Activated CD8-positive, alpha-beta T cell treated with anti-CD3 and anti-CD28 coated beads for 36 hours (primary cell): Measurements from ENCODE around the gene FBP1. TPM values are rescaled to one million over a fixed set of nuclear protein-coding genes. Genes with fewer than 3 reads are reported as not detected.

Experiments used
- ATAC-seq: fragments of 200-7000 bp; cut with Tn5 transposase; one replicate; pipeline ENCODE4 v1.10.0; 2021; ENCODE audit warnings: mild to moderate bottlenecking, moderate library complexity
- CTCF ChIA-PET: fragments of 350-600 bp; sonication (Branson Sonifier 250); formaldehyde crosslinking; loops from one replicate; lab custom pipeline; 2021; ENCODE audit warnings: antibody characterized with exemption; lab: Charles Lee
- POLR2A ChIA-PET: fragments of 350-600 bp; sonication (Branson Sonifier 250); formaldehyde crosslinking; loops from one replicate; lab custom pipeline; 2021; ENCODE audit warnings: antibody characterized with exemption; lab: Charles Lee
- DNase-seq: peaks from one replicate; pipeline ENCODE4 v3.0.0-alpha.2; 2020
- H3K27ac Mint-ChIP-seq: one replicate; pipeline ENCODE4 v1.8.0; 2021; ENCODE audit warnings: mild to moderate bottlenecking, mixed read lengths
- H3K27me3 Mint-ChIP-seq: one replicate; pipeline ENCODE4 v1.8.0; 2021; ENCODE audit warnings: mixed read lengths
- H3K36me3 Mint-ChIP-seq: one replicate; pipeline ENCODE4 v1.8.0; 2021; ENCODE audit warnings: low read depth, mixed read lengths
- H3K4me1 Mint-ChIP-seq: one replicate; pipeline ENCODE4 v1.8.0; 2021; ENCODE audit warnings: low read depth, mixed read lengths
- H3K4me3 Mint-ChIP-seq: one replicate; pipeline ENCODE4 v1.8.0; 2021; ENCODE audit warnings: mild to moderate bottlenecking, moderate library complexity, mixed read lengths
- H3K9me3 Mint-ChIP-seq: one replicate; pipeline ENCODE4 v1.8.0; 2021; ENCODE audit warnings: mixed read lengths
- CTCF ChIP-seq: fragments of 200-600 bp; IDR thresholded peaks from one replicate; pipeline ENCODE4 v1.8.0; 2022; ENCODE audit warnings: antibody characterized with exemption, mild to moderate bottlenecking
- intact Hi-C: fragments of 100-400 bp; cut with micrococcal nuclease; formaldehyde crosslinking; loops from one replicate; pipeline ENCODE4 v1.10.0; 2022
- total RNA-seq, 2 experiments: library from RNA; stranded (reverse); gene quantifications; one replicate each; pipeline ENCODE4 v1.2.3, GENCODE V29; 2021

Gene FBP1
- 1 to 10 TPM; 1.2 to 1.4 TPM for total RNA-seq

DNA sequence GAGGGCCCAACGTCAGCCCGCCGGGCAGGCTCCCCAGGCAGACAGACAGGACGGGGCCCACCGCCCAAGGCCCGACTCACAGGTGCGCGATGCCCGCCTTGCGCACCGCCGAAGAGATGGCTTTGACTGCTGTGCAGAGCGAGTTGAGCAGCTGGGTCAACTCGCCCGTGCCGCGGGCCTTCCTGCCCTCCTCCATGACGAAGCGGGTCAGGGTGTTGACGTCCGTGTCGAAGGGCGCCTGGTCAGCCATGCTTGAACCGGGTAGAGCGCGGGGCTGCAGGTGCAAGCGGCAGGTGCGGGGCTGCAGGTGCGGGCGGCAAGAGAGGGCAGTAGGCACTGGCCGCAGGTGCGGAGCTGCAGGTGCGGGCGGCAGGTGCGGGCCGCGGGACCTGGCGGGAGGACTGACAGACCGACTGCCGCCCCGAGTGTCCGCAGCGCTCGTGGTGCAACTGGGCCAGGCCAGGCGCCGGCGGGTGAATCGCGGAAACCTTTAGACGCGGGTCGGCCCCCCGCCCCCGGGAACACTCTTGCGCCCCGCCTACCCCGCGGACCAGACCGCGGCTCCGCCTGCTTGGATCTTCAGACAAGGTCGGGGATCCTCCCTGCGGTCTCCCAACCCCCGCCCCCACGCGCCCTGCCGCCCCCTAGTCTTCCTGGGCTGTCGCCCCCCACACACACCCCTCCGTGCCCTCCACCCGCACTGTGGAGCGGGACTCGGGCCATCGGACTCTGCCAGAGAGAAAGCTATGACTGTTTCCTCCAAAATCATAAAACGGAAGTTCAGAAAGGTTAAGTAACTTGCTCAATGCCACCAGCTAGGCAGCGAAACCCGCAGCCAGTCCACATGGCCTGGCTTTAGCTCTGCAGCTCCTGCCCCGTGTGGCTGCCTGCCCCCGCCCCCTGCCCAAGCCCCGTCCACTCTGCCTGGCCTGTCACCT is at the start of gene FBP1:
Gene FBP1, minus strand, starts transcription at position 458 of the 938 bp plus-strand sequence. Its CDS starts 208 bp downstream, at position 250.
- intact Hi-C loops: no loop called here
- Mint-ChIP-seq H3K9me3 (no peaks in the 10 kb centered on the region), H3K4me1 (peaks cover 18% of the 10 kb centered on the region), H3K36me3 (no peaks in the 10 kb centered on the region), H3K4me3 (peak within 1 kb of the TSS; percentile 70), H3K27ac (peak within 1 kb of the TSS; percentile 85), H3K27me3 (peaks cover 8% of the 10 kb centered on the region)
- POLR2A ChIA-PET: interaction anchor here (1.2 kb wide), 1 partner anchor 23 kb away, joined by 3 read pairs; no protein-coding TSS in a partner anchor
- CTCF ChIA-PET: interaction anchor here (1.2 to 1.5 kb wide), 3 partner anchors 30 to 42 kb away, joined by 3 to 6 read pairs (median 3); no protein-coding TSS in a partner anchor
- ATAC-seq (peak; percentile 88), DNase-seq (peak; percentile 65)
- no peak for TF ChIP-seq CTCF

DNA sequence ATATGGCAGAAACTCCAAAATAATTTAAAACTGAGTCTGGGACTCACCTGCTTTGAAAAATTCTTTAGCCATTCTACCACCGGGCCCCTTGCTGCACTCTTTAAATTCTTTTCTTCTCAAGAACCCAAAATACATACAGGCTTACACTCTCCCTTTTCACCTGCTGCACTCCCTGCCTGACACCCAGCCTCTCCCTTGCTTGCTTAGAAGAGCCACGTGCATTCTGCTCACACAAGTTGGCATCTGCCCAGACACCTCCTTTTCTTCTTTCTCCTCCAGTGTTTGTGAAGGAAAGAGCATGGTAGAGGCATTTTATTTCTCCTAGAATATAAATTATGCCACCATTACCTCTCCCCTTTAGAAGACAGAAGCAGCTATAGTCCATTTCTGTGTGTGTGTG is 48.1 kb upstream of the FBP1 start:
- DNase-seq: no peak
- no peaks in the 10 kb centered on the region for H3K36me3 Mint-ChIP-seq
- no peak overlapping the region for H3K27ac Mint-ChIP-seq
- H3K9me3 Mint-ChIP-seq: no peaks in the 10 kb centered on the region
- peaks cover 6% of the 10 kb centered on the region for H3K27me3 Mint-ChIP-seq
- no peaks in the 10 kb centered on the region for H3K4me1 Mint-ChIP-seq
- H3K4me3 Mint-ChIP-seq: no peak overlapping the region
- no peak for ATAC-seq
- intact Hi-C loops: no loop called here
- ChIA-PET CTCF (no interaction called here), POLR2A (no interaction called here)
- no peak for TF ChIP-seq CTCF

- no peak for ATAC-seq
- Mint-ChIP-seq H3K4me3 (no peak overlapping the region), H3K27ac (no peak overlapping the region), H3K36me3 (no peaks in the 10 kb centered on the region), H3K4me1 (no peaks in the 10 kb centered on the region), H3K9me3 (no peaks in the 10 kb centered on the region), H3K27me3 (peaks cover 6% of the 10 kb centered on the region)
- intact Hi-C loops: no loop called here
- ChIA-PET POLR2A (no interaction called here), CTCF (interaction anchor here (0.5 to 10.9 kb wide), 2 partner anchors 443 to 1374 kb away, joined by 3 to 193 read pairs; no protein-coding TSS in a partner anchor)
- TF ChIP-seq CTCF: no peak
- no peak for DNase-seq
These were observed 46.0 kb upstream of the FBP1 start for GRCh38 chr9:94685359-94685758.

- peak; percentile 80 for ATAC-seq
- peaks cover 18% of the 10 kb centered on the region for H3K27me3 Mint-ChIP-seq
- intact Hi-C loops: loop anchor here (5.0 kb wide), 1 partner anchor 446 kb away; no protein-coding TSS in a partner anchor
- peak; percentile 65 for DNase-seq
- POLR2A ChIA-PET: interaction anchor here (0.8 kb wide), 1 partner anchor 444 kb away, joined by 3 read pairs; no protein-coding TSS in a partner anchor
- no peaks in the 10 kb centered on the region for H3K9me3 Mint-ChIP-seq
- H3K36me3 Mint-ChIP-seq: no peaks in the 10 kb centered on the region
- CTCF ChIA-PET: interaction anchor here (0.6 to 10.9 kb wide), 44 partner anchors 8 to 1636 kb away, joined by 3 to 193 read pairs (median 4); partner anchors contain the start of gene AOPEP
- peak; percentile 76 for TF ChIP-seq CTCF
- H3K27ac Mint-ChIP-seq: no peak overlapping the region
- H3K4me1 Mint-ChIP-seq: no peaks in the 10 kb centered on the region
- no peak overlapping the region for H3K4me3 Mint-ChIP-seq
These were observed 42.2 kb upstream of the FBP1 start for GRCh38 chr9:94681508-94681907.
